Epithelial cell of proximal tubule (primary cell): ENCODE measurements around the gene BPHL. TPM values are rescaled to one million over a fixed set of nuclear protein-coding genes. Genes with fewer than 3 reads are reported as not detected.
"Not testable (repeated sequence)": the region's sequence is repeated elsewhere in the genome, so short reads cannot be mapped to it uniquely, and the experiment has no call there.

Source experiments
- DNase-seq: peaks from one replicate; pipeline ENCODE4 v3.0.0-alpha.2; 2011; ENCODE audit warnings: low read depth
- H3K4me3 ChIP-seq: 2 replicates; pipeline ENCODE4 v1.5.1; 2011; ENCODE audit warnings: low read depth, mild to moderate bottlenecking, low read length
- total RNA-seq: library from RNA; depleted of rRNA; stranded (reverse); fragments of >200 nt; gene quantifications from 2 replicates; pipeline ENCODE4 v1.2.3, GENCODE V29; 2015
- TF ChIP-seq, protein P1 (sequence below): conservative IDR thresholded peaks from 2 replicates; pipeline ENCODE4 v1.5.1; 2012; ENCODE audit warnings: low read depth, mild to moderate bottlenecking, low read length

Gene BPHL
- 15.1 and 30.7 TPM in 2 replicates for total RNA-seq

DNA sequence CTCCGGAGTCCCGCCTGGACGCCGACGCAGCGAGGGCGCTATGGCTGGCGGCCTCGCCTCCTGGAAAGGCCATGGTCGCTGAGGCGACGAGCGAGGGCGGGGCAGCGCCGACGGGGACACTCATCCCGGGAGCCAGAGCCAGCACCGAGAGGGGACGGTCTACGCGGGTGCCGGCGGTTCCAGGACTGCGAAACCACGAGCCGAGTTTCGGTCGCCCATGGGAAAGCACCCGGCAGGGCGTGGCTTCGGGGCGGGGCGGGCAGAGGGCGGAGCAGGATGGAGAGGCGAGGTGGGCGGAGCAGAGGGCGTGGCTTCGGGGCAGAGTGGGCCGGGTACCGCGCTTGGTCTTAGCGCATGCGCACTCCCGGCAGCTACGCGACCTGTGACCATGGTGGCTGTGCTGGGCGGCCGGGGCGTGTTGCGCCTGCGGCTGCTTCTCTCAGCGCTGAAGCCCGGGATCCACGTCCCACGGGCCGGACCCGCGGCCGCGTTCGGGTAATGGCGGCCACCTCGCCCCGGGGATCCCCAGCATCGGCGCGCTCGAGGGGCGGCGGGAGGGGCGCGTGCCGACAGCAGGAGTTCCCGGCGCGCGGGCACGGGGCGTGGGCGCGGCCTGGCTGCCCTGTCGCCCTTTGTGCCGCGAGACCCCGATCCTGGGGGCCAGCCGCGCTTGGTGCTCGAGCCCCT is at the start of gene BPHL:
Gene BPHL (plus strand): TSS at position 359 of the 687 bp plus-strand sequence. CDS start 30 bp downstream, at position 389.
- peak; percentile 37 for DNase-seq
- H3K4me3 ChIP-seq: peak within 1 kb of the TSS; percentile 71

DNA sequence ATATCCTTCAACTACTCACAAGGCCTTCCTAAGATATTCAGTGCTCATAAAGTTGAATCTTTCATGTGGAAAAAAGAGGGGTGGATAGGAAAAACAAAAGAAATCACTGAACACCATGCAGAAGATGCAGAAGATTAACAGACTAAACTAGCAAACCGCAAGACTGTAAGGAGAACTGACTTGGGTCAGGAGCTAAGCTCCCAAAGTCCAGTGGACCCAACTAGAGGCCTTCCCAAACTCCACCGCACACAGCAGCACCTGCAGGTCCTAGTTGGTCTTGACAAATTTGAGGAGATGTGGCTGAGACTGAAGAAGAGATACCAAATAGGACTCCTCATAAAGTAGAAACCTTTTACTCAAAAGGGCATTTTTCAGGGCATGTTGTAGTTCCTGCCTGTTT is 46.9 kb upstream of the BPHL start:
- TF ChIP-seq, protein P1, sequence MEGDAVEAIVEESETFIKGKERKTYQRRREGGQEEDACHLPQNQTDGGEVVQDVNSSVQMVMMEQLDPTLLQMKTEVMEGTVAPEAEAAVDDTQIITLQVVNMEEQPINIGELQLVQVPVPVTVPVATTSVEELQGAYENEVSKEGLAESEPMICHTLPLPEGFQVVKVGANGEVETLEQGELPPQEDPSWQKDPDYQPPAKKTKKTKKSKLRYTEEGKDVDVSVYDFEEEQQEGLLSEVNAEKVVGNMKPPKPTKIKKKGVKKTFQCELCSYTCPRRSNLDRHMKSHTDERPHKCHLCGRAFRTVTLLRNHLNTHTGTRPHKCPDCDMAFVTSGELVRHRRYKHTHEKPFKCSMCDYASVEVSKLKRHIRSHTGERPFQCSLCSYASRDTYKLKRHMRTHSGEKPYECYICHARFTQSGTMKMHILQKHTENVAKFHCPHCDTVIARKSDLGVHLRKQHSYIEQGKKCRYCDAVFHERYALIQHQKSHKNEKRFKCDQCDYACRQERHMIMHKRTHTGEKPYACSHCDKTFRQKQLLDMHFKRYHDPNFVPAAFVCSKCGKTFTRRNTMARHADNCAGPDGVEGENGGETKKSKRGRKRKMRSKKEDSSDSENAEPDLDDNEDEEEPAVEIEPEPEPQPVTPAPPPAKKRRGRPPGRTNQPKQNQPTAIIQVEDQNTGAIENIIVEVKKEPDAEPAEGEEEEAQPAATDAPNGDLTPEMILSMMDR: no peak
- no peak overlapping the region for H3K4me3 ChIP-seq
- no peak for DNase-seq

More for the DNA sequence above, at the start of gene BPHL:
- TF ChIP-seq, protein P1: no peak

DNA sequence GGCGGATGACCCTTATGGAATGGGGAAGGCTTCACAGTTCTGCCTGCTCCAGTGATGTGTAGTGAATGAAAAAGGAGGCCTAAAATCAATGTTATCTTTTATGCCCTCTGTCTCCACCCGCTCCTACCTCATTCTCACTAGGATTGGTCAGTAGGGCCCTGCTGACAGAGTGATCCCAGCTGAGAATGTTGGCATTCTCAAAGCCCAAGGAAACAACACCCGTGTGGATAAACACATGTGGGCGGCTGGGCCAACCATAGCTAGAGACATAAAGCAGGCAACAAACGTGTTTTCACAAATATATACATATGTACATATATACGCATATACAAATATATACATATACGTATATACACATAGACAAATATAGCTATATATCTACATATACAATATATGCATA is 45.7 kb upstream of the BPHL start:
- DNase-seq: no peak
- no peak overlapping the region for H3K4me3 ChIP-seq
- TF ChIP-seq, protein P1: no peak

DNA sequence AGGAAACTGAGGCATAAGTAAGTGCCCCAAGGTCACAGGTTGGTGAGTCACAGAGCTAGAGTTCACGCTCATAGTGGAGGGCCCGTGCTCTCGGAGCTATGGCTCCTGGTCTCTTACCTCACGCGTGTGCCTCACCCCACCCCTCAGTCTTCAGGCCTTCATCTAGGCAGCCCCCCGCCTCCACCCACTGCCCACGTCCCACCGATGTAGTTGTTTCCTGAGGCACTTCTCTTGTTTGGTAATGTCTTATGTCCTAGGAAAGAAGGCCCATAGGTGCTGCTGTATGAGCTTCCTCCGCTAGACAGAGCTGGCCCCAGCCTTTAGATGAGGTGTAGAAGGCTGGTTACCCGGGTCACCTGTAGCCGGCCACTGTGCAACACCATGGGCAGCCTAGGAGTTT is 45.1 kb upstream of the BPHL start:
- DNase-seq: no peak
- no peak overlapping the region for H3K4me3 ChIP-seq
- TF ChIP-seq, protein P1: no peak

DNA sequence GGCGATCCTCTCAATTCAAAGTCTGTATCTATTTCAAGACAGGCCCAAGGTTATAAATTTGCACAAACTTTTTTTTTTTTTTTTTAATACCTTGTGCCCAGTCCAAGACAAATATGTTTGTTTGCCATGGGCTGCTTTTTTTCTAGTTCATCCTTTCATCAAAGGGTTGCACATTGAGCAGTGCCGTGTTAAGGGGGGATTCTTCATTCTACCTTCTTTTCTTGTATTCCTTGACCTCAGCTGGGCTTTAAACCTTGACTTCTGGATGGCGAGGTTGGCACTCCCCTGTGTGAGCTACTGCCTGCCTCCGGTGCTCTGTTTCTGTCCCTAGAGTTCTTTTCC is 42.8 kb upstream of the BPHL start:
- no peak for DNase-seq
- TF ChIP-seq, protein P1: no peak
- H3K4me3 ChIP-seq: no peak overlapping the region

DNA sequence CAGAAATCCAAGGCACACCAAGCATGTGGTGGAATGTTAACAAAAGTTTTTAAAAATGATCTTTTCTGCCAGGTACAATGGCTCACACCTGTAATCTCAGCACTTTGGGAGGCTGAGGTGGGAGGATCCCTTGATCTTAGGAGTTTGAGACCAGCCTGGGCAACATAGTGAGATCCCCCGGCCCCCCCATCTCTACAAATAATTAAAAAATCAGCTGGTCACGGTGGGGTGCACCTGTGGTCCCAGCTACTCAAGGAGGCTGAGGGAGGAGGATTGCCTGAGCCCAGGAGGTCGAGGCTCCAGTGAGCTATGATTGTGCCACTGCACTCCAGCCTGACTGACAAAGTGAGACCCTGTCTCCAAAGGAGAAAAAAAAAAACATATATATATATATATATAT is 42.2 kb upstream of the BPHL start:
- TF ChIP-seq, protein P1: no peak
- DNase-seq: no peak
- H3K4me3 ChIP-seq: no peak overlapping the region

DNA sequence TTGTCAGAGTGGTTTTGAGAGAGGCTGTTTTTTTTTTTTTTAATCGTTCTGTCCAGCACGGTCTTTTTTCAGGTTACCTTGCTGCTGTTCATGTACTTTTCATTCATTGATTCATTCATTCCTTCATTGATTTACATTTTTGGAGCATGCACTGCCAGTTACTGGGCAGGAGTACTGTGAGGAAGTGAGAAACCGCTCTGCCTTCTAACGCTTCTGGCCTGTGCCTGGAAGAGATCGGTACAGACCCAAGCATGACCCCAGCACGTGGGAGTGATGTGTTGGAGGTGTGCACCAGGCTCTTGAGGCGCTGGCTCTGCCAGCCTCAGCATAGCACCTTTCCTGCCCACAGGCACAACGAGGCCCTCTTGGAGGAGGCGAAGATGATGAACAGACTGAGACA is 41.1 kb upstream of the BPHL start:
- H3K4me3 ChIP-seq: no peak overlapping the region
- no peak for DNase-seq
- TF ChIP-seq, protein P1: no peak

DNA sequence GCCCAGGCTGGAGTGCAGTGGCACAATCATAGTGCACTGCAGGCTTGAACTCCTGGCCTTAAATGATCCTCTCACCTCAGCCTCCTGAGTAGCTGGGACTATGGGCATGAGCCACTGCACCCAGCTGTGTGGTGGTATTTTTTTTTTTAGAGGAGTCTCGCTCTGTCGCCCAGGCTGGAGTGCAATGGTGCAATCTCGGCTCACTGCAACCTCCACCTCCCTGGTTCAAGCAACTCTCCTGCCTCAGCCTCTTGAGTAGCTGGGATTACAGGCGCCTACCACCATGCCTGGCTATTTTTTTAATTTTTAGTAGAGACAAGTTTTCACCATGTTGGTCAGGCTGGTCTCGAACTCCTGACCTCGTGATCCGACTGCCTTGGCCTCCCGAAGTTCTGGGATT is 39.6 kb upstream of the BPHL start:
- DNase-seq: not testable (repeated sequence)

More for the DNA sequence above, 39.6 kb upstream of the BPHL start:
- H3K4me3 ChIP-seq: not testable (repeated sequence)
